A549 (cell line): ENCODE measurements around the gene ZBED3. TPM values are rescaled to one million over a fixed set of nuclear protein-coding genes. Genes with fewer than 3 reads are reported as not detected.
"Not testable (repeated sequence)": the region's sequence is repeated elsewhere in the genome, so short reads cannot be mapped to it uniquely, and the experiment has no call there.

Experiments used
- ATAC-seq, 2 experiments: fragments of 200-7000 bp in 1 of 2; fragments of >200 bp in 1 of 2; cut with Nextera tagmentation in 1 of 2; cut with Tn5 transposase in 1 of 2; 3 replicates each; pipeline versions ENCODE4 v1.8.0 to v1.9.1; 2018 to 2020; ENCODE audit warnings: mild to moderate bottlenecking in 1 of 2, moderate library complexity in 1 of 2
- CTCF ChIA-PET: fragments of 300-600 bp; sonication (Branson Sonifier 250); formaldehyde crosslinking; extraction: SDS; loops from one replicate; lab custom pipeline; 2021; ENCODE audit warnings: antibody characterized with exemption, inconsistent platforms; lab: Yijun Ruan, JAX
- POLR2A ChIA-PET: fragments of 350-600 bp; formaldehyde crosslinking; extraction: SDS; loops from one replicate; lab custom pipeline; 2021; ENCODE audit warnings: antibody characterized with exemption, inconsistent platforms; lab: Yijun Ruan, JAX
- DNase-seq, 2 experiments: peaks; one replicate each; pipeline versions ENCODE4 v3.0.0 to v3.0.0-alpha.2; 2011 to 2016; ENCODE audit warnings: low read depth in 1 of 2, low spot score in 1 of 2
- FAIRE-seq: peaks from 2 replicates; lab custom pipeline; 2011; peaks lifted over from hg19 to GRCh38; lab: Jason Lieb, UNC
- H3K27ac ChIP-seq, 2 experiments: fragments of >200 bp; sonication (Bioruptor Twin); formaldehyde crosslinking; 3 replicates each; pipeline ENCODE4 v1.5.1; 2016 to 2017
- H3K4me1 ChIP-seq: fragments of >200 bp; sonication (Bioruptor Twin); formaldehyde crosslinking; 3 replicates; pipeline ENCODE4 v1.6.1; 2016
- H3K4me2 ChIP-seq: fragments of >200 bp; sonication (Bioruptor Twin); formaldehyde crosslinking; 3 replicates; pipeline ENCODE4 v1.6.1; 2016
- H3K4me3 ChIP-seq: fragments of >200 bp; sonication (Bioruptor Twin); formaldehyde crosslinking; 3 replicates; pipeline ENCODE4 v1.5.1; 2016
- H3K9me3 ChIP-seq: fragments of >200 bp; sonication (Bioruptor Twin); formaldehyde crosslinking; 3 replicates; pipeline ENCODE4 v1.6.1; 2016
- ATOH8 ChIP-seq: fragments of 250-450 bp; sonication (Bioruptor Pico); IDR thresholded peaks from 2 replicates; pipeline ENCODE4 v1.5.0; 2020; ENCODE audit warnings: low read depth, mild to moderate bottlenecking, moderate library complexity
- CTCF ChIP-seq: fragments of >200 bp; sonication (Bioruptor Twin); formaldehyde crosslinking; IDR thresholded peaks from 3 replicates; pipeline ENCODE4 v1.5.1; 2016
- E2F6 ChIP-seq: IDR thresholded peaks from 2 replicates; pipeline ENCODE4 v1.6.1; 2012; ENCODE audit warnings: low read depth, borderline replicate concordance
- HOXA7 ChIP-seq: fragments of 250-450 bp; sonication (Bioruptor Pico); IDR thresholded peaks from 2 replicates; pipeline ENCODE4 v1.5.0; 2020; ENCODE audit warnings: mild to moderate bottlenecking, moderate library complexity
- HOXB13 ChIP-seq: fragments of 250-450 bp; sonication (Bioruptor Pico); IDR thresholded peaks from 2 replicates; pipeline ENCODE4 v1.5.0; 2020; ENCODE audit warnings: low read depth, mild to moderate bottlenecking, moderate library complexity
- JUNB ChIP-seq: fragments of >200 bp; sonication (Bioruptor Twin); formaldehyde crosslinking; IDR thresholded peaks from 2 replicates; pipeline ENCODE4 v1.6.1; 2016
- KDM5A ChIP-seq: fragments of 200-600 bp; sonication (generic); IDR thresholded peaks from 2 replicates; pipeline ENCODE4 v1.6.1; 2016; ENCODE audit warnings: antibody characterized with exemption, mild to moderate bottlenecking
- PBX3 ChIP-seq: IDR thresholded peaks from 2 replicates; pipeline ENCODE4 v1.6.1; 2012
- PHF8 ChIP-seq: fragments of 200-600 bp; sonication (generic); IDR thresholded peaks from 2 replicates; pipeline ENCODE4 v1.6.1; 2016; ENCODE audit warnings: low read depth, mild to moderate bottlenecking, antibody characterized with exemption, moderate library complexity, borderline replicate concordance
- POLR2A ChIP-seq: IDR thresholded peaks from 2 replicates; pipeline ENCODE4 v1.6.1; 2012; ENCODE audit warnings: mild to moderate bottlenecking, low read length
- POLR2AphosphoS2 ChIP-seq: conservative IDR thresholded peaks from 2 replicates; pipeline ENCODE4 v1.6.1; 2012; ENCODE audit warnings: low read length, improper control_type of control experiment, inconsistent platforms
- RARB ChIP-seq: fragments of 250-450 bp; sonication (Bioruptor Pico); IDR thresholded peaks from 2 replicates; pipeline ENCODE4 v1.8.0; 2021; ENCODE audit warnings: mild to moderate bottlenecking, moderate library complexity
- RCOR1 ChIP-seq: fragments of 150-350 bp; IDR thresholded peaks from 2 replicates; pipeline ENCODE4 v1.6.1; 2014; ENCODE audit warnings: antibody characterized with exemption, low read length, low read depth
- RFX5 ChIP-seq: fragments of 450-650 bp; IDR thresholded peaks from 2 replicates; pipeline ENCODE4 v1.7.1; 2014; ENCODE audit warnings: antibody characterized with exemption, mild to moderate bottlenecking, moderate library complexity
- RNF2 ChIP-seq: fragments of 200-600 bp; sonication (generic); IDR thresholded peaks from 2 replicates; pipeline ENCODE4 v1.6.1; 2016; ENCODE audit warnings: low read depth, mild to moderate bottlenecking, antibody characterized with exemption, moderate library complexity, borderline replicate concordance
- ZC3H11A ChIP-seq: fragments of 450-650 bp; IDR thresholded peaks from 2 replicates; pipeline ENCODE4 v1.6.1; 2014; ENCODE audit warnings: antibody characterized with exemption, mild to moderate bottlenecking
- ZFP36 ChIP-seq: fragments of 450-650 bp; IDR thresholded peaks from 2 replicates; pipeline ENCODE4 v1.6.1; 2014; ENCODE audit warnings: borderline replicate concordance; ENCODE audit not compliant: partially characterized antibody
- WGBS: methylation state at CpG from one replicate; pipeline ENCODE4 v1.1.6; 2017; ENCODE audit errors: missing lambda C conversion rate; 5-methylcytosine and 5-hydroxymethylcytosine counted together
- polyA plus RNA-seq, 4 experiments: library from polyadenylated mRNA; depleted of rRNA in 3 of 4; stranded (reverse); fragments of >200 nt; fragmentation: RNase III in 1 of 4; extraction: RNeasy Plus Mini Kit Qiagen cat#74134 plus additional on column Dnase treatment in 1 of 4; gene quantifications; 2 replicates in 3 of 4; 3 replicates in 1 of 4; pipeline ENCODE4 v1.2.3, GENCODE V29; 2011 to 2017

The ZBED3 gene
- polyA plus RNA-seq, 2 of the 4 experiments (the other 2 are of a cell fraction) = 4.1 to 10.5 TPM

- Histone ChIP-seq H3K4me3 (no peak overlapping the region), H3K9me3 (no peaks in the 10 kb centered on the region), H3K4me1 (peaks cover 15% of the 10 kb centered on the region), H3K27ac (no peak overlapping the region), H3K4me2 (no peak overlapping the region)
- WGBS = 98% methylated on average over 6 of the region's 6 CpGs
- no peak for DNase-seq
- POLR2A ChIA-PET = no interaction called here
- no peak for FAIRE-seq
- no peak for TF ChIP-seq RCOR1
- TF ChIP-seq RFX5 = no peak
- no peak for TF ChIP-seq RNF2
- no peak for TF ChIP-seq POLR2AphosphoS2
- TF ChIP-seq RARB (CRISPR knock-in tag) = no peak
- TF ChIP-seq KDM5A = no peak
- no peak for TF ChIP-seq ZC3H11A
- TF ChIP-seq PHF8 = no peak
- CTCF ChIA-PET = no interaction called here
- ATAC-seq = no peak
These were observed 4.0 kb downstream of the ZBED3 start for GRCh38 chr5:77083088-77083487.

- no peak for TF ChIP-seq JUNB
- TF ChIP-seq, all 56 proteins: peak for 0
- POLR2A ChIA-PET = interaction anchor here (0.6 kb wide), 1 partner anchor 399 kb away, joined by 8 read pairs; no protein-coding TSS in a partner anchor
- Histone ChIP-seq H3K27ac (no peak overlapping the region), H3K9me3 (no peaks in the 10 kb centered on the region), H3K4me1 (peaks cover 12% of the 10 kb centered on the region; the same call in 2 of the 3 replicates), H3K4me2 (no peak overlapping the region), H3K4me3 (no peak overlapping the region)
- DNase-seq (no peak), ATAC-seq (no peak), FAIRE-seq (no peak)
- CTCF ChIA-PET = no interaction called here
- 96% methylated on average over 1 of the region's 1 CpG for WGBS
These were observed 4.8 kb downstream of the ZBED3 start for GRCh38 chr5:77082280-77082679.

GRCh38 chr5:77080905-77081304, 6.2 kb downstream of the ZBED3 start:
- POLR2A ChIA-PET = no interaction called here
- Histone ChIP-seq H3K27ac (no peak overlapping the region), H3K4me2 (no peak overlapping the region), H3K4me3 (no peak overlapping the region), H3K4me1 (peaks cover 13% of the 10 kb centered on the region; the same call in 2 of the 3 replicates), H3K9me3 (no peaks in the 10 kb centered on the region)
- ATAC-seq (no peak), DNase-seq (no peak), FAIRE-seq (no peak)
- WGBS = 71% methylated on average over 5 of the region's 5 CpGs
- CTCF ChIA-PET = interaction anchor here (0.6 to 1.3 kb wide), 2 partner anchors 25 to 412 kb away, joined by 3 to 6 read pairs; partner anchors contain the start of gene WDR41
- TF ChIP-seq KDM5A (no peak), HOXB13 (CRISPR knock-in tag) (no peak), ZFP36 (no peak)

GRCh38 chr5:77080479-77080878, 6.6 kb downstream of the ZBED3 start:
- H3K4me2 ChIP-seq, FAIRE-seq, ATAC-seq, H3K9me3 ChIP-seq, H3K27ac ChIP-seq, POLR2A ChIA-PET, H3K4me1 ChIP-seq, DNase-seq, H3K4me3 ChIP-seq: not testable (repeated sequence)
- WGBS = 88% methylated on average over 11 of the region's 11 CpGs
- CTCF ChIA-PET = interaction anchor here (0.6 to 1.3 kb wide), 2 partner anchors 26 to 412 kb away, joined by 3 to 6 read pairs; partner anchors contain the start of gene WDR41

GRCh38 chr5:77077829-77078176, 9.3 kb downstream of the ZBED3 start:
- peak overlapping the region; percentile 66 for H3K4me2 ChIP-seq
- H3K4me1 ChIP-seq = 0 out of 3 replicates have a peak, but pooled peaks cover 6% of the 10 kb centered on the region
- peak overlapping the region; percentile 61 for H3K4me3 ChIP-seq
- POLR2A ChIA-PET = interaction anchor here (2.2 to 2.4 kb wide), 2 partner anchors 8 to 414 kb away, joined by 12 to 14 read pairs; partner anchors contain the start of genes WDR41 and ZBED3
- CTCF ChIA-PET = interaction anchor here (0.6 to 5.5 kb wide), 52 partner anchors 10 to 553 kb away, joined by 3 to 66 read pairs (median 5); partner anchors contain the start of genes WDR41 and ZBED3
- TF ChIP-seq ATOH8 (CRISPR knock-in tag) (no peak), PBX3 (no peak), ZC3H11A (no peak), CTCF (no peak), HOXB13 (CRISPR knock-in tag) (no peak), HOXA7 (CRISPR knock-in tag) (no peak), RARB (CRISPR knock-in tag) (no peak), POLR2A (no peak), E2F6 (no peak)
- no peaks in the 10 kb centered on the region for H3K9me3 ChIP-seq
- WGBS = 21% methylated on average over 11 of the region's 12 CpGs
- no peak for DNase-seq
- no peak for FAIRE-seq
- H3K27ac ChIP-seq = peak overlapping the region; percentile 78 to 92; a peak in 5 of 6 replicates
- ATAC-seq = no peak
